Frontal cortex (tissue), 4 donors: ENCODE data around the gene MYO1E. TPM values are rescaled to one million over a fixed set of nuclear protein-coding genes. Genes with fewer than 3 reads are reported as not detected.

ENCODE experiments used
- DNase-seq, 2 donors: peaks; one replicate each; pipeline ENCODE4 v3.0.0; 2012; ENCODE audit warnings: low spot score in 2 of 2
- FAIRE-seq: peaks from 2 replicates; lab custom pipeline; 2012; peaks lifted over from hg19 to GRCh38; lab: Jason Lieb, UNC
- total RNA-seq: library from RNA; depleted of rRNA; stranded (reverse); fragments of >200 nt; gene quantifications from one replicate; pipeline ENCODE4 v1.2.3, GENCODE V29; 2014
- donor health status: control.
- donor health status: control.
- donor health status: control.

Gene MYO1E
- total RNA-seq, 1 donor from 2014 or later, result 11.8 TPM

- FAIRE-seq (no peak), DNase-seq (no peak)
These were observed 154.7 kb downstream of the MYO1E start for GRCh38 chr15:59217876-59218498.

- FAIRE-seq (no peak), DNase-seq (no peak)
These were observed 155.8 kb downstream of the MYO1E start for GRCh38 chr15:59216911-59217310.

GRCh38 chr15:59210186-59210585 lies 162.5 kb downstream of the MYO1E start:
- DNase-seq (no peak), FAIRE-seq (no peak)

- no peak for DNase-seq
- no peak for FAIRE-seq
These were observed 163.9 kb downstream of the MYO1E start for GRCh38 chr15:59208613-59209249.

- DNase-seq (no peak), FAIRE-seq (no peak)
These were observed 166.0 kb downstream of the MYO1E start, which contains the start of gene LDHAL6B for GRCh38 chr15:59206623-59207183. Gene LDHAL6B (plus strand): TSS chr15:59206843. CDS start chr15:59206941, 98 bp downstream.

- FAIRE-seq (no peak), DNase-seq (no peak)
These were observed 166.6 kb downstream of the MYO1E start for GRCh38 chr15:59205839-59206622.

- DNase-seq (no peak), FAIRE-seq (no peak)
These were observed 169.0 kb downstream of the MYO1E start for GRCh38 chr15:59203657-59204056.

GRCh38 chr15:59203008-59203407 lies 169.7 kb downstream of the MYO1E start:
- no peak for FAIRE-seq
- DNase-seq, result no peak

- DNase-seq (no peak), FAIRE-seq (no peak)
These were observed 172.1 kb downstream of the MYO1E start for GRCh38 chr15:59200560-59200959.

GRCh38 chr15:59199626-59200465 lies 172.8 kb downstream of the MYO1E start:
- no peak for FAIRE-seq

GRCh38 chr15:59197454-59197853 lies 175.2 kb downstream of the MYO1E start:
- FAIRE-seq (no peak), DNase-seq (no peak)

More at GRCh38 chr15:59199626-59200465, 172.8 kb downstream of the MYO1E start:
- no peak for DNase-seq

- FAIRE-seq, result no peak
These were observed 176.3 kb downstream of the MYO1E start for GRCh38 chr15:59196416-59196815.

GRCh38 chr15:59194639-59195325 lies 177.9 kb downstream of the MYO1E start:
- DNase-seq, result no peak

More at GRCh38 chr15:59196416-59196815, 176.3 kb downstream of the MYO1E start:
- no peak for DNase-seq

GRCh38 chr15:59191855-59192237 lies 180.8 kb downstream of the MYO1E start:
- DNase-seq, result no peak
- FAIRE-seq, result no peak

More at GRCh38 chr15:59194639-59195325, 177.9 kb downstream of the MYO1E start:
- FAIRE-seq, result no peak

- DNase-seq (no peak), FAIRE-seq (no peak)
These were observed 182.4 kb downstream of the MYO1E start for GRCh38 chr15:59190291-59190690.

GRCh38 chr15:59189241-59189640 lies 183.4 kb downstream of the MYO1E start:
- DNase-seq (no peak), FAIRE-seq (no peak)

GRCh38 chr15:59186501-59186900 lies 186.2 kb downstream of the MYO1E start:
- no peak for DNase-seq
- FAIRE-seq, result no peak

GRCh38 chr15:59185725-59186124 lies 186.9 kb downstream of the MYO1E start:
- no peak for DNase-seq
- FAIRE-seq, result no peak
